HCT116 (cell line): ENCODE measurements around the gene ZBTB47. TPM values are rescaled to one million over a fixed set of nuclear protein-coding genes. Genes with fewer than 3 reads are reported as not detected.

ENCODE experiments used
- ATAC-seq: fragments of 200-7000 bp; cut with Tn5 transposase; 2 replicates; pipeline ENCODE4 v1.9.1; 2020; ENCODE audit warnings: mild to moderate bottlenecking, moderate library complexity
- BruUV-seq: library from RNA; stranded (reverse); fragments of 400-500 nt; replicated peaks from 2 replicates; lab custom pipeline; 2021; lab: Mats Ljungman, UMichigan
- CTCF ChIA-PET: fragments of 300-600 bp; sonication (Branson Sonifier 250); formaldehyde crosslinking; loops from one replicate; lab custom pipeline; 2021; ENCODE audit warnings: antibody characterized with exemption; lab: Charles Lee
- POLR2A ChIA-PET: fragments of 300-600, 350-600 bp; sonication (Branson Sonifier 250); formaldehyde crosslinking; loops from one replicate; lab custom pipeline; 2021; ENCODE audit warnings: antibody characterized with exemption; lab: Charles Lee
- RAD21 ChIA-PET, 2 experiments: fragments of 300-600 bp; sonication (Branson Sonifier 250); formaldehyde crosslinking; loops; one replicate each; lab custom pipeline; 2023; ENCODE audit warnings: low total read pairs in 2 of 2; ENCODE audit not compliant: uncharacterized antibody in 2 of 2, unreplicated experiment in 2 of 2, low non-redundant PET in 1 of 2; lab: Charles Lee
- DNase-seq: peaks from one replicate; pipeline ENCODE4 v3.0.0-alpha.2; 2010; ENCODE audit warnings: low read depth, low spot score
- H2AFZ ChIP-seq: fragments of 200-600 bp; shearing (Covaris generic), sonication (generic); 2 replicates; pipeline ENCODE4 v1.6.1; 2017; ENCODE audit warnings: low read depth, mixed run types, mixed read lengths, antibody characterized with exemption, low read length; ENCODE audit not compliant: poor library complexity, severe bottlenecking
- H3K27ac ChIP-seq: 2 replicates; pipeline ENCODE4 v1.5.1; 2012; ENCODE audit warnings: low read depth, low read length
- H3K27me3 ChIP-seq: fragments of 200-600 bp; sonication (generic); 2 replicates; pipeline ENCODE4 v1.6.1; 2016; ENCODE audit warnings: mixed run types, low read length, mixed read lengths; ENCODE audit not compliant: insufficient read depth
- H3K36me3 ChIP-seq, 2 experiments: fragments of 200-500 bp in 1 of 2; fragments of 200-600 bp in 1 of 2; sonication (Bioruptor generic) in 1 of 2; sonication (generic) in 1 of 2; 2 replicates each; pipeline versions ENCODE4 v1.5.1 to v1.6.1; 2014 to 2016; ENCODE audit warnings: low read length in 2 of 2, inconsistent platforms in 1 of 2, mixed read lengths in 1 of 2, mixed run types in 1 of 2; ENCODE audit not compliant: insufficient read depth in 2 of 2, control insufficient read depth in 1 of 2
- H3K4me1 ChIP-seq, 2 experiments: fragments of 200-600 bp in 1 of 2; sonication (generic) in 1 of 2; 2 replicates each; pipeline versions ENCODE4 v1.5.1 to v1.6.1; 2012 to 2017; ENCODE audit warnings: low read length in 2 of 2, inconsistent platforms in 1 of 2, mild to moderate bottlenecking in 1 of 2, mixed read lengths in 1 of 2, mixed run types in 1 of 2, moderate library complexity in 1 of 2; ENCODE audit not compliant: insufficient read depth in 2 of 2, control insufficient read depth in 1 of 2
- H3K4me2 ChIP-seq: fragments of 200-600 bp; sonication (generic); 2 replicates; pipeline ENCODE4 v1.6.1; 2017; ENCODE audit warnings: mixed run types, low read length, mixed read lengths
- H3K4me3 ChIP-seq, 2 experiments: fragments of 200-600 bp in 1 of 2; sonication (generic) in 1 of 2; replicated peaks in 1 of 2; 2 replicates each; pipeline ENCODE4 v1.5.1; 2011 to 2016; ENCODE audit warnings: low read length in 2 of 2, control low read depth in 1 of 2, low read depth in 1 of 2, mild to moderate bottlenecking in 1 of 2, mixed read lengths in 1 of 2, mixed run types in 1 of 2
- H3K79me2 ChIP-seq: fragments of 200-600 bp; sonication (generic); 2 replicates; pipeline ENCODE4 v1.6.1; 2017; ENCODE audit warnings: mild to moderate bottlenecking, mixed run types, low read length, moderate library complexity, mixed read lengths; ENCODE audit not compliant: insufficient read depth
- H3K9ac ChIP-seq: fragments of 200-600 bp; sonication (generic); 2 replicates; pipeline ENCODE4 v1.6.1; 2016; ENCODE audit warnings: low read length, mixed read lengths
- H3K9me2 ChIP-seq: fragments of 200-600 bp; sonication (generic), shearing (Covaris generic); 2 replicates; pipeline ENCODE4 v1.6.1; 2017; ENCODE audit warnings: mixed run types, mild to moderate bottlenecking, moderate library complexity; ENCODE audit not compliant: insufficient read depth
- H3K9me3 ChIP-seq, 2 experiments: fragments of 200-500 bp in 1 of 2; fragments of 200-600 bp in 1 of 2; sonication (Bioruptor generic) in 1 of 2; sonication (generic) in 1 of 2; 2 replicates each; pipeline ENCODE4 v1.6.1; 2014 to 2017; ENCODE audit warnings: low read length in 2 of 2, mixed read lengths in 2 of 2, inconsistent platforms in 1 of 2, low read depth in 1 of 2, mild to moderate bottlenecking in 1 of 2, mixed run types in 1 of 2, moderate library complexity in 1 of 2; ENCODE audit not compliant: control insufficient read depth in 1 of 2, insufficient read depth in 1 of 2
- H4K20me1 ChIP-seq: fragments of 200-600 bp; sonication (generic), shearing (Covaris generic); 2 replicates; pipeline ENCODE4 v1.6.1; 2017; ENCODE audit warnings: mixed run types, mild to moderate bottlenecking, moderate library complexity; ENCODE audit not compliant: insufficient read depth
- CBX3 ChIP-seq: IDR thresholded peaks from 2 replicates; pipeline ENCODE4 v1.6.1; 2012; ENCODE audit warnings: low read depth
- EGR1 ChIP-seq: IDR thresholded peaks from 2 replicates; pipeline ENCODE4 v1.6.1; 2012; ENCODE audit warnings: low read depth
- EZH2 ChIP-seq: fragments of 200-600 bp; sonication (generic); IDR thresholded peaks from 2 replicates; pipeline ENCODE4 v1.6.1; 2017; ENCODE audit warnings: antibody characterized with exemption, mixed run types
- EZH2phosphoT487 ChIP-seq: fragments of 200-600 bp; IDR thresholded peaks from 2 replicates; pipeline ENCODE4 v1.6.1; 2018; ENCODE audit warnings: antibody characterized with exemption, borderline replicate concordance
- FOSL1 ChIP-seq: IDR thresholded peaks from 2 replicates; pipeline ENCODE4 v1.6.1; 2012; ENCODE audit warnings: low read depth
- JUND ChIP-seq: IDR thresholded peaks from 2 replicates; pipeline ENCODE4 v1.6.1; 2012
- POLR2A ChIP-seq: IDR thresholded peaks from 2 replicates; pipeline ENCODE4 v1.7.0; 2011; ENCODE audit warnings: borderline replicate concordance; ENCODE audit not compliant: insufficient read depth, insufficient read length; ENCODE audit errors: extremely low read depth
- POLR2AphosphoS5 ChIP-seq: IDR thresholded peaks from 2 replicates; pipeline ENCODE4 v1.6.1; 2011; ENCODE audit warnings: mild to moderate bottlenecking, low read depth, low read length, moderate library complexity
- RAD21 ChIP-seq: IDR thresholded peaks from 2 replicates; pipeline ENCODE4 v1.6.1; 2012; ENCODE audit warnings: low read depth, mild to moderate bottlenecking
- SIN3A ChIP-seq: IDR thresholded peaks from 2 replicates; pipeline ENCODE4 v1.6.1; 2012; ENCODE audit warnings: low read depth
- SP1 ChIP-seq: IDR thresholded peaks from 2 replicates; pipeline ENCODE4 v1.6.1; 2012; ENCODE audit warnings: low read depth
- SRF ChIP-seq: IDR thresholded peaks from 2 replicates; pipeline ENCODE4 v1.6.1; 2012; ENCODE audit warnings: low read depth
- TCF7L2 ChIP-seq: IDR thresholded peaks from 2 replicates; pipeline ENCODE4 v1.7.0; 2011; ENCODE audit warnings: borderline replicate concordance, inconsistent platforms; ENCODE audit not compliant: insufficient read depth, insufficient read length; ENCODE audit errors: extremely low read depth
- ZFX ChIP-seq: fragments of 450-650 bp; IDR thresholded peaks from 2 replicates; pipeline ENCODE4 v1.6.1; 2017
- ZNF274 ChIP-seq: fragments of 200-500 bp; sonication (Bioruptor generic); IDR thresholded peaks from 2 replicates; pipeline ENCODE4 v1.6.1; 2014; ENCODE audit warnings: mild to moderate bottlenecking, low read depth, low read length, inconsistent platforms
- intact Hi-C: fragments of 100-400 bp; cut with micrococcal nuclease; formaldehyde crosslinking; loops from 2 replicates; pipeline ENCODE4 v1.10.0; 2022
- total RNA-seq: library from RNA; stranded (reverse); gene quantifications from one replicate; pipeline ENCODE4 v1.2.1, GENCODE V29; 2021; ENCODE audit not compliant: unreplicated experiment
- TF ChIP-seq, protein P1 (sequence below), 3 experiments: fragments of 200-600 bp in 1 of 3; sonication (generic) in 1 of 3; IDR thresholded peaks in 2 of 3; conservative IDR thresholded peaks in 1 of 3; 2 replicates each; pipeline ENCODE4 v1.5.1; 2012 to 2017; ENCODE audit warnings: low read depth in 2 of 3, low read length in 2 of 3, antibody characterized with exemption in 1 of 3, borderline replicate concordance in 1 of 3, control low read depth in 1 of 3, mild to moderate bottlenecking in 1 of 3, mixed read lengths in 1 of 3, mixed run types in 1 of 3, moderate library complexity in 1 of 3; ENCODE audit not compliant: insufficient read depth in 1 of 3
- TF ChIP-seq, protein P2 (sequence below): IDR thresholded peaks from 2 replicates; pipeline ENCODE4 v1.6.1; 2012
- TF ChIP-seq, protein P3 (sequence below): IDR thresholded peaks from 2 replicates; pipeline ENCODE4 v1.6.1; 2012

ZBTB47 gene
- total RNA-seq, 1 experiment from 2014 or later, result 6.3 TPM

DNA sequence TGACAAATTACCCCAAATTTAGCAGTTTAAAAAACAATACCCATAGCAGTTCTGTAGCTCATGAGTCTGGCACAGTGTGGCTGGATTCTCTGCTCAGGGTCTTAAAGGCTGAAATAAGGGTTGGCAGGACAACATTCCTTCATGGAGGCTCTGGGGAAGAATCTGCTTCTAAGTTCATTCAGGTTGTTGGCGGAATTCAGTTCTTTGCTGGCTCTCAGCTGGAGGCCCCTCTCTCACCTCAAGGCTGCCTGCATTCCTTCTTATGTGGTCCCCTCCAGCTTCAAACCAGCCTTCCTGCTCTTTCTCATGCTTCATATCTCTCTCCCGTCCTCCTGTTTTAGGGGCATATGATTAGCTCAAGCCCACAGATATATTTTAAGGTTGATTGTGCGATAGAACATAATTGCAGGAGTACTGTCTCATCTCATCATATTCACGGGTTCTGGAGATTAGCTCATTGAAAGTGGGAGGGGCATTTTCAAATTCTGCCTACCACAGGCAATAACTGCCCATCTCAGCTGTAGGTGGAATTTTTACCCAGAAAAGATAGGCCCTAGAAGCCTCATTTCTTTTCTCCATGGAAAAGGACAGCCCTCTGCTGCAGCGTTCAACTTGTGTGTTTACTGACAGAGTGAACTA is 5.6 kb upstream of the ZBTB47 start:
- Histone ChIP-seq H2AFZ (no peak overlapping the region), H3K36me3 (peaks cover 13 to 42% of the 10 kb centered on the region in 2 experiments; a peak in 3 of 4 replicates), H3K9me3 (no peaks in the 10 kb centered on the region), H3K4me1 (peaks cover 23 to 29% of the 10 kb centered on the region in 2 experiments), H3K79me2 (peaks cover under 1% of the 10 kb centered on the region; the same call in 1 of the 2 replicates), H3K27me3 (no peaks in the 10 kb centered on the region), H3K9me2 (no peaks in the 10 kb centered on the region), H3K9ac (no peak overlapping the region), H3K4me3 (no peak overlapping the region), H3K27ac (no peak overlapping the region), H4K20me1 (no peaks in the 10 kb centered on the region), H3K4me2 (no peak overlapping the region)
- intact Hi-C loops, result no loop called here
- ATAC-seq (no peak), DNase-seq (no peak)
- no TSS peak for BruUV-seq
- ChIA-PET RAD21 (no interaction called here), POLR2A (no interaction called here), CTCF (interaction anchor here (1.1 kb wide), 1 partner anchor 98 kb away, joined by 3 read pairs; no protein-coding TSS in a partner anchor)
- TF ChIP-seq SRF, result no peak
- no peak for TF ChIP-seq CBX3
- TF ChIP-seq SP1, result no peak
- no peak for TF ChIP-seq EZH2
- TF ChIP-seq ZNF274, result no peak

DNA sequence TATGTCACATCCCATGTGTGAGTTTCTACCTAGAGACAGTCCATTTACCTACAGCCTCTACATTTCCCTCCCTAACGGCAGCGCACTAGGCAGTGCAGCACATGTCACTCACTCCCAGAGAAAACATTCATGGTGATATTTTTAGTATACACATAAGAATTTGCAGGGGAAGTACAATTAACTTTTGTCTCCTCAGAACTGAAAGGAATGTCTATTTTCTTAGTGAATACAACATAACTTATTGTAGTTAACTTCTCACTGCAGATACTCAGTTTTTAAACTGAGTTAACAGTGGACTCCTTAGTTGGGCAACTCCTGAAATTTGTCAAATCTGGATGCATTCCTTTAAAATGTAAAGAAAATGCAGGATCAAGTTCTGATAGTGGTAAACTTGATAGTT is 4.5 kb upstream of the ZBTB47 start:
- H3K79me2 ChIP-seq, result peaks cover 11% of the 10 kb centered on the region; the same call in 1 of the 2 replicates
- H3K27me3 ChIP-seq, result no peaks in the 10 kb centered on the region
- DNase-seq (no peak), ATAC-seq (no peak)
- H3K27ac ChIP-seq, result no peak overlapping the region
- intact Hi-C loops, result no loop called here
- no peaks in the 10 kb centered on the region for H3K9me3 ChIP-seq
- ChIA-PET POLR2A (no interaction called here), RAD21 (no interaction called here), CTCF (no interaction called here)
- no TSS peak for BruUV-seq
- no peaks in the 10 kb centered on the region for H3K9me2 ChIP-seq
- H2AFZ ChIP-seq, result no peak overlapping the region
- H3K4me1 ChIP-seq, result peaks cover 29 to 40% of the 10 kb centered on the region in 2 experiments
- H3K9ac ChIP-seq, result no peak overlapping the region
- H3K36me3 ChIP-seq, result peaks cover 7 to 32% of the 10 kb centered on the region in 2 experiments; a peak in 3 of 4 replicates
- H3K4me2 ChIP-seq, result no peak overlapping the region
- no peak overlapping the region for H3K4me3 ChIP-seq
- H4K20me1 ChIP-seq, result no peaks in the 10 kb centered on the region
- no peak for TF ChIP-seq SIN3A
- no peak for TF ChIP-seq ZFX
- TF ChIP-seq SRF, result no peak
- TF ChIP-seq, protein P1, sequence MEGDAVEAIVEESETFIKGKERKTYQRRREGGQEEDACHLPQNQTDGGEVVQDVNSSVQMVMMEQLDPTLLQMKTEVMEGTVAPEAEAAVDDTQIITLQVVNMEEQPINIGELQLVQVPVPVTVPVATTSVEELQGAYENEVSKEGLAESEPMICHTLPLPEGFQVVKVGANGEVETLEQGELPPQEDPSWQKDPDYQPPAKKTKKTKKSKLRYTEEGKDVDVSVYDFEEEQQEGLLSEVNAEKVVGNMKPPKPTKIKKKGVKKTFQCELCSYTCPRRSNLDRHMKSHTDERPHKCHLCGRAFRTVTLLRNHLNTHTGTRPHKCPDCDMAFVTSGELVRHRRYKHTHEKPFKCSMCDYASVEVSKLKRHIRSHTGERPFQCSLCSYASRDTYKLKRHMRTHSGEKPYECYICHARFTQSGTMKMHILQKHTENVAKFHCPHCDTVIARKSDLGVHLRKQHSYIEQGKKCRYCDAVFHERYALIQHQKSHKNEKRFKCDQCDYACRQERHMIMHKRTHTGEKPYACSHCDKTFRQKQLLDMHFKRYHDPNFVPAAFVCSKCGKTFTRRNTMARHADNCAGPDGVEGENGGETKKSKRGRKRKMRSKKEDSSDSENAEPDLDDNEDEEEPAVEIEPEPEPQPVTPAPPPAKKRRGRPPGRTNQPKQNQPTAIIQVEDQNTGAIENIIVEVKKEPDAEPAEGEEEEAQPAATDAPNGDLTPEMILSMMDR (IDR thresholded peaks at IDR 0.05 in 2 of 3, conservative IDR thresholded peaks at IDR 0.05 in 1 of 3; ENCODE audit: borderline replicate concordance in 1 of 3, insufficient read depth in 1 of 3, low read depth in 2 of 3, low read length in 2 of 3), result no peak
- TF ChIP-seq FOSL1, result no peak
- TF ChIP-seq SP1, result no peak
- TF ChIP-seq, protein P2, sequence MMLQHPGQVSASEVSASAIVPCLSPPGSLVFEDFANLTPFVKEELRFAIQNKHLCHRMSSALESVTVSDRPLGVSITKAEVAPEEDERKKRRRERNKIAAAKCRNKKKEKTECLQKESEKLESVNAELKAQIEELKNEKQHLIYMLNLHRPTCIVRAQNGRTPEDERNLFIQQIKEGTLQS, result no peak
- no peak for TF ChIP-seq ZNF274
- TF ChIP-seq EZH2phosphoT487, result no peak
- TF ChIP-seq CBX3, result no peak
- no peak for TF ChIP-seq TCF7L2
- TF ChIP-seq, protein P3, sequence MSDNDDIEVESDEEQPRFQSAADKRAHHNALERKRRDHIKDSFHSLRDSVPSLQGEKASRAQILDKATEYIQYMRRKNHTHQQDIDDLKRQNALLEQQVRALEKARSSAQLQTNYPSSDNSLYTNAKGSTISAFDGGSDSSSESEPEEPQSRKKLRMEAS, result no peak
- TF ChIP-seq RAD21, result no peak
- no peak for TF ChIP-seq POLR2A
- no peak for TF ChIP-seq POLR2AphosphoS5
- no peak for TF ChIP-seq EGR1
- TF ChIP-seq JUND, result no peak
